Neural progenitor cell (in vitro differentiated cells): ENCODE measurements around the gene ZBTB46.

ENCODE experiments used
- CTCF ChIP-seq: fragments of 200-600 bp; sonication (generic); IDR thresholded peaks from 2 replicates; pipeline ENCODE4 v1.5.1; 2017; ENCODE audit warnings: antibody characterized with exemption, mild to moderate bottlenecking
- EZH2 ChIP-seq: fragments of 200-600 bp; sonication (generic); IDR thresholded peaks from 2 replicates; pipeline ENCODE4 v1.6.1; 2017; ENCODE audit warnings: antibody characterized with exemption, mild to moderate bottlenecking, moderate library complexity
- EZH2phosphoT487 ChIP-seq: fragments of 200-600 bp; sonication (generic); IDR thresholded peaks from 2 replicates; pipeline ENCODE4 v1.6.1; 2017; ENCODE audit warnings: antibody characterized with exemption

GRCh38 chr20:63790572-63791168 is 40.4 kb downstream of the ZBTB46 start:
- TF ChIP-seq CTCF (no peak), EZH2 (no peak), EZH2phosphoT487 (no peak)
